HG02884 (cell line): ENCODE measurements around the gene MACROD2.

Source experiments
- ATAC-seq: cut with Tn5 transposase; IDR thresholded peaks from one replicate; pipeline ENCODE4 v1.9.1; 2021; ENCODE audit warnings: mild to moderate bottlenecking, moderate library complexity; ENCODE audit not compliant: unreplicated experiment

The MACROD2 gene

DNA sequence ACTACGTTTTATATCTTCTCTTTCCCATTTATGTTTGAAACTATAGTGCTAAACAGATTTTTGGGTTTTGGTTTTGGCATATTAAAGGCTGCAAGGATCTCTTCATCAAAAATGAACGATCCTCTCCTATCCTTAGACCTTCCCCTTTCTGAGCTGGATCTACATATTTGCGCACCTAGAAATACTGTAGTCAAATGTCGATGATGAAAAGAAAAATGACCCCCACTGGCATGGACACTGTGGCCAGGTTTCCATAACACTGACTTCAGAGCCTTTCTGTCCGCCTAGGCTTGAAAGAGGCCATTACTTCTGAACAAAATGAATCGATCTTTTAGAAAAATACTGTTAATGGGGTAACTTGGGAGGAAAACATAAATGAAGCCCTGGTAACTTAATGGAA is 336.3 kb downstream of the MACROD2 start:
- ATAC-seq: no peak

DNA sequence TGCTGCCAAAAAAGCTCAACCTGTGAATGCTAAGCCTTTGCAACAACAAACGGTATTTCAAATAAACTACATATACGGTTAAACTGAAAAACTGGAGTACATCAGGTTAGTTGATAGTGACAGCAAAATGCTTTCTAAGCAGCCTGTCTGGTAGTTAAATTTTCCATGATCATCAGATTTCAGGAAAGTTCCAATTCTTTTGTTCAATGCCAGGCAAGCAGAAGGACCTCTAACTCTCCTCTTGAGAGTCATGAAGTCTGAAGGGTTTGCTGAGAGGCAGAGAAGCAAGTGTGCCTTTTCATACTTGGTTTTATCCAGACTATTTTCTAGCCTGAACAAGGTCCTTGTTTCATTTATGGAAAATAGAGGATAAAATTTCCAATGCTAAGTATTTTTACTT is 337.6 kb downstream of the MACROD2 start:
- ATAC-seq: no peak

DNA sequence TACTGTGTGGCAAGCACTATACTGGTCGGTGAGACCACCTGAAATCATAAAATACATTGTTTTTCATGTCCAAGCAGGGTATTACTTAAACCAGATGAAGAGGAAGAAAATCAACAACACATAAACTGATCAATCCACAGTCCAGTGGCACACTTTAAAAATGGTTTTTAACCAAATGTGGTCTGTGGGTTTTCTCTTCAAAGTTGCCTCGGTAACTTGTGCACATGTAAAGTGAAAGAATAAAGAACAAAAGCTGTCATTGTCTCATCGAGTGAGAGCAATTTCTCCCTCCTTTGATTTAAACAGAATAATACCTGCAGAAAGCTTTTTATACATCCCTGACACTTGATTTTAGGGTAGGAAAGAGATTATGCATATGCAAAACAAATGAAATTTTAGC is 338.4 kb downstream of the MACROD2 start:
- no peak for ATAC-seq

DNA sequence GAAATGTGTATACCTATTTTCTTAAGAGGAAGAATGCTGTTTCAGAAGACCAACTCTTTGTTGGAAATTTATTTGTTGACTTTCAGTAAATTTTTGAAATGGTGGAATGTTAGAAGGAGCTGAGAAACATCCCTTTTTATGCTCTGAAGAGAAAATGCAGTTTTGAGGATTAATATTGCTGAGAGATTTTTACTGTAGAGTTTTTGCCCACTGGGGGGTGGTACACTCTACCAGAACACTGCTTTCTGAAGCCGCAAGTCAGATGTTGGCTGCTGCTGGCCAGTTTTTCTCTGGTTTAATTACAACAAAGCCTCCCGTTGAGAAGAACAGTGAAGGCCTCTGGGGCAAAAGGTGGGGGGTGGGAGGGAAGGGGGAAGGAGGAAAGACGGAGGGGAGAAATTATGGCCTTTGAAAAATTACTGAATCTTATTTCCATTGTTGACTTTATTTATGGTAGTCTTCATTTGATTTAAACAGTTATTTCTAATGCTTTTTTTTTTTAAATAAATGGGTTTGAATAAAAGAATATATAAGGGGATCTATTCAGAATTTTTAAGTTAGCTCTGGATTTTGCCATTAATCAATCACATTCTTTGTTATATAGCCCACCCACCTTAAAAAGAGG is 339.1 kb downstream of the MACROD2 start:
- ATAC-seq: no peak

DNA sequence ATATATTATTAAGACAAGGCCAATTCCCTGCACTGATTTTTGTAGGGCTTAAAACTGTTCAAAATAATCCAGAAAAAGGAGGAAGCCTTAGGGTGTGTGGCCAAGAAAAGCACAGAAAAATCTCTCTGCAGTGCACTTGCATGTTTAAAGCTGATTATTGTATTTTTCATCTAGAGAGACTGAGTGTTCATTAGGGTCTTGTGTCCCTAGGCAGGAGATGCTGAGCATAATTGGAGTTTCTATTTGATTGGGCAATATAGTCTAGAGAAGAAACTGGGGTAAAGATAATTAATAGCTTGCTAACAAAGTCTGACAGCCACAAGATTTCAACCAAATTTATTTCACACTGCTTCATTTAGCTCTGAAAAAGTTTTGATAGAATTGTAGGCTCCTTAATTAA is 339.7 kb downstream of the MACROD2 start:
- ATAC-seq: no peak

DNA sequence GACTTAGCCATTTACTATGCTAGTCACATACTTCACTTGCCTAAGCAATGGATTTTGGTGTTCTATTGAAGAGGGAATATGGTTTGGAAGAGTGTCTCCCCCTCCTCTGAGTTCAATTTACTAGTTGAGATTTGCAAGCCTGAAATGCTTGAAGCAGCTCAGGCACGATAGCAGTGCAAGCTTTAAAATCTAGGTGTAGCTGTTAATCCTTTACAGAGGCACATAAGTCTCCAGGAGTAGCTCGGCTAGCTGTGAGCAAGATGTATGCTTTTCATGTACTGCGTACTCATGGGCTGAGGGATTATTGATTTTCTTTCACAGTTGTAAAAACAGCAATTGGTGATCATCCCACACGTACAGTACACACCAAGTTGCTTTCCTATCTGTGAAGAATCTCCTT is 341.4 kb downstream of the MACROD2 start:
- no peak for ATAC-seq

DNA sequence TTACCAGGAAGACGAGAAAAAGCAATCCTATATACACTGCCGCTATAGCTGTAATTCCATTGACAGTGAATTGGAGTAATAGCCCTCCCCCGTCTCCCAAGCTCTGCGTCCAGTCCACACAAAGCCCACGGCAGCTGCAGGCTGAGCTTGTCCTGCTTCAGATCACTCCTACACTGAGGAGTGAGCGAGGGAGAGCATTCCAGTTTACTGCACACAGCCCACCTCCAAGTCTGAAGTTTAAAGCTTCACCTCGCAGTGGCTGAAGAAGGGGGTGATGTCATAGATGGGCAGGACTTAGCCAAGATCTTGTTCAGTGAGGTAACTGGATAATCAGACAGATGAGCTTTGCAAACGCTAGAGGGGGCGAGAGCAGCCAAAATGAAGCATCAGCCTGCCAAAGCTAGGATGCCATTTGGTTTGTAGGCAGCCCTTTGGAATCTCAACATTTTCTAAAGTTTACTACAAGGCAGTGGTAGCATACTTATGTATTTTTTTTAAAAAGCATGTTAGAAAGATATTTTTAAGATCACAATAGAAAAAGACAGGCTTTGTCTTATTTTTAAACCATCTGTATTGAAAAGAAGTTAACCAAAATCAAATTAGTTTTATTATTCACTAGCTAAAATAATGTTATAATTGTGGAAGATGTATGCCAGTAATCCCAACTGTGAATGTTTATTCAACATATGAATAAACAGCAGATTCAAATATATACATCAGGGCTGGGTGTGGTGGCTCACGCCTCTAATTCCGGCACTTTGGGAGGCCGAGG is 342.3 kb downstream of the MACROD2 start, which contains the start of gene FLRT3:
TSS of gene FLRT3 (minus strand) at position 213 of the 772 bp plus-strand sequence. CDS start 10,106 bp downstream, outside the sequence.
- ATAC-seq: peak; percentile 100

DNA sequence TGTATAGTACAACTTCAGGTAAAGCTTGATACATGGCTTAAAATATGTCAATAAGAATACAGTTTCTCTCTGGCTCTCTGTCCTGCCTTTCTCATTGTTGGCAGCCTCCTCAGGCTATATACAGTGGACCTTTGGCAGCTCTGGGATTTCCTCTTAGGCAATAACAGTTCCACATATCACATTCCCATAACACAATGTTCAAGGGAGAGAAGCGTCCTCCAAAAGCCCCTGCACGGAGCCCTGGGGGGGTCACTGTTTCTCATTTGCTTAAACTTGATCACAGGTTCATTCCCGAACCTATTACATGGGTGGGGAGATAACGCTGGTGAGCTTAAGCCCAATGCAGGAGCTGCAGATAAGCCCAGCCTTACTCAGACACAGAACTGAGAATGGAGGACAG is 346.5 kb downstream of the MACROD2 start:
- no peak for ATAC-seq

DNA sequence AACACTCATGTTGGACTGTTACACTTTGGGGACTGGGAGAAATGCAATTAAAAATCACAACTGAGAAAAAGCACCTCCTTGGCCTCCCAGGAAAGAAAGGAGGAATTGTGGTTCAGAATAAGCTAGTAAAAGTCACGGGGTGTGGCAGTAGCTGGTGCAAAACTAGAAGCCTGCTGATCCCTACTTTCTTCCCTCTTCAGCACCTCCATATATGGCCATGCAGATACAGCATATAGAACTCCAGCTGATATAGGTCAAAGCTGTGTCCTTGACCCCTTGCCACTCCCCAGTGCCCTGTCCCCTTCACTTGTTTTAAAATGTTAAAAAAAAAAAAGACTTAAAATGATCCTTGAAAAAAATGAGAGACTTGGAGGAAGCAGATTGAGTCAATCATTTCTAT is 347.6 kb downstream of the MACROD2 start:
- ATAC-seq: no peak

DNA sequence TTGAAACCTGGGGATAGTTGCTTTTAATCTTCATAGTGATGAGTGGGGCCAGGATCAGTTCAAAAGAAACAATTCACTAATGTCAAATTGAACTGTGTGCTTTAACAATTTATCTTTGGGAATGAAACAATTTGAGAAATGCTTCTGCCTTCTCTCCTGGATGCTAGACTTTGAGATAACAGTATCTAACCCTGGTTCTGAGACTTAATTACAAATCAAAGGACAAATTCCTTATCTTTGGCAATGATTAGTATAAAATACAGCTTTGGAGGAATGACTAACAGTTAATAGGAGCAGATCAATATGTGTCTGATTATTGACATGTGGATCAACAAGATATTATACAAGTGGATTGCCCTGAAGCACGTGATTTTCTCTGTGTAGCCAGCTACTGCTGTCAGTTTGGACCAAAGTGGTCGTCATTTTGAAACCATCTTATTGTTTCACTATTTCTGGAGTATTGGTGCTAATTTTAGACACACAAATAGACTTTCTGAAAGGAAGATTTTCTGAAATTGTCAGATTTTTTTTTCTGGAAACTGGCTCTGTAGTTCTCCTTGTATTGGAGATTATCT is 348.3 kb downstream of the MACROD2 start:
- ATAC-seq: no peak

DNA sequence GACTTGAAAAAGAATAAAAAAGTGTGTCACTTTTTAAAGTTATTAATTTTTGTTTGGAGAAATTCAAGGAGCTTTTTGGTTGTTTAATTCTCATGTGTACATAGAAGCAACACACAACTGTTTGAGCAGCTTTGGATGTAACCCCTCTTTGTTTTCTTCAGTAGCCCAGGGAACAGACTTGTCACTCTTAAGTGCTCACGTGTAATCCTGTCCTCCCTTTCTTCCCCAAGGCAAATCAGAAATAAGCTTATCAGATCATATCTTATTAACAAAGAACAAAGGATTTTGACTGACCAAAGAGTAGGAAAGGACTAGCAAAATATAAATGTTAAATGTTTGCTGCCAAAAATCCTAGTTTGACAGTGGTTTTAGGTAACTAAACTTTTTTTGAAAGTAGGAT is 349.4 kb downstream of the MACROD2 start:
- no peak for ATAC-seq

DNA sequence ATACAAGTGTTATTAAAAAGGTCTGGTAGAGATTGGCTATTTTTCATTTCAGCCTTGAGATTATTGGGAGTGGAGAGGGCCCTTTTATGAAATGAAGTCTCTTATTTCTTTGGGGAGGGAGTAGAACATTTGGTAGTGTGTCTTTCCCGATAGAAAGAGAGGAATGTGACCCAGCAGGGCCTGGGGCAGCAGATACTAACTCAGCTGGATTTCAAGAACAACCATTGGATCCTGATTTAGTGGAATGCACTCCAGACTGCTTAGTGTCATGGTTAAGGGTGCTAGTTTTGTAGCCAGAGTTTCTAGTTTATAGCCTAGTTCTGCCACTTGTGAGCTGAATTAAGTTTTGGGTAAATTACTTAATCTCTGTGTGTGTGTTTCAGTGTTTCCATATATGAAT is 360.5 kb downstream of the MACROD2 start:
- ATAC-seq: no peak

DNA sequence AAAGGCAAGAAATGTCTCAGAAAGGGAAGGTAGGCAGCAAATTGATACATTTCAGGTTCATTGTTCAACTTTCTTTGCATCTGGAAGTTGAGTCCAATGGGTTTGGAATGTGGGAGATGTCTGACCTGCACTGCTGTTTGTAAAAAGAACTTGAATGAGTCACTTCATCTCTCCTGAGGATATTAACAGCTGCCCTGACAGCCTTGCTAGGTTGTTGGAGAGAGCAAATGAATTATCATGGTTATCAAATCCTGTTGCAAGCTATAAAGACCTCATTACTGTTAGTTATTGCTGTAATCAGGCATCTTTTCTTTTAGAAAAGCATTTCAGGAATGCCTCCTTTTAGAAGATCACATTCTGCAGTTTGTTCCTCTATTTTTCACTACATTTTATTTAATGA is 365.1 kb downstream of the MACROD2 start:
- no peak for ATAC-seq

DNA sequence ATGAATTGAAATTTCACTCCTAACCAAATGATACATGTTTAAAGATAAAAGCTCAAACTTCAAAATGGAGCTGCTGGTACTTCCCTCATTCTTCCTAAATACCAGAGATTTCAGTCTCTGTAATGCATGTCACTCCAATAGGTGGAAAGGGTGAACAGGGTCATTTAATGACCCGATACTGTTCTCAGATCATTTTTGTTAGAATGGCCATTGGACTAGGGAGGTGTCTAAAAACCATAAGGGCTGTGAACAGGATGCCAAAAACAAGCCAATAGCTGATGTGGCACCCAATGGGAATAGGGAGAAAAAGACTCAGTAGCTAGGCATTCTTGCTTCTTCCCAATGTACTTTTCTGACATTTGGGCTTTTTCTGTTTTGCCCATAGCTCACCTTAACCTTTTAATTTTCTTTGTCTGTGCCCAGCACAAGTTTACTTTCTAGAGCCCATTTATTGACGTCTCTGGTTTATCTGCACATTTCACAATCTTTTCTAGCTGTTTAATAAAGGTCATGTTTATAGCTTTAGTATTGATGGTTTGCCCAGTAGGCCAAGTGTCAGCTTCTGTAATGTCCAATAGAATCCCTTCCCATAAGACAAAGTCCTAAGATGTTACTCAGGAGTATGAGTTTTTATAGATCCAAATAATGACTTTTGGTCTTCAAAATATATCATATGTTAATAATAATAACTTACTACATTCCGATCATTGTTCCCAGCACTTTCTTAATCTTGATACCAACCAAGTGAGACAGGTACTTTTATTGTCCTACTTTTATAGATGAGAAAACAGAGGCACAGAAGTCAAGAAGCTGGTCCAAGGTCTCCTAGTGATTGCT is 366.4 kb downstream of the MACROD2 start:
- ATAC-seq: no peak

DNA sequence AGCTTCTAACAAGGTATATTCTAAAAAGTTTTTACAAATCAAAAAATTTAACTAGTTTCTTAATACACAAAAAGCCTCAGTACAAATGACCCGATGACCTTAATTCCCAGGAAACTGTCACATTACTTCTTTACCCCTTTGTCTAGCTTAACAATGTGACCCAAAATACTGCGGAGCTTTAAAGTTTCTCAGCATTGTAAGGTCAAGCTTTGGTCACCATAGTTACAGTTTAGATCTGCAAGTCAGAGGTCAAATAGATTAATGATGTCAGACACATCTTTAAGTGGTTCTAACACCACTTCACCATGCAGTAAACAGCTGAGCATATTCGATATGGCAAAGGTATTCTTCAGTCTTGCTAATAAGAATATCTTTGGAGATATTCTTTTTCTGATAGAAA is 378.9 kb downstream of the MACROD2 start:
- no peak for ATAC-seq

DNA sequence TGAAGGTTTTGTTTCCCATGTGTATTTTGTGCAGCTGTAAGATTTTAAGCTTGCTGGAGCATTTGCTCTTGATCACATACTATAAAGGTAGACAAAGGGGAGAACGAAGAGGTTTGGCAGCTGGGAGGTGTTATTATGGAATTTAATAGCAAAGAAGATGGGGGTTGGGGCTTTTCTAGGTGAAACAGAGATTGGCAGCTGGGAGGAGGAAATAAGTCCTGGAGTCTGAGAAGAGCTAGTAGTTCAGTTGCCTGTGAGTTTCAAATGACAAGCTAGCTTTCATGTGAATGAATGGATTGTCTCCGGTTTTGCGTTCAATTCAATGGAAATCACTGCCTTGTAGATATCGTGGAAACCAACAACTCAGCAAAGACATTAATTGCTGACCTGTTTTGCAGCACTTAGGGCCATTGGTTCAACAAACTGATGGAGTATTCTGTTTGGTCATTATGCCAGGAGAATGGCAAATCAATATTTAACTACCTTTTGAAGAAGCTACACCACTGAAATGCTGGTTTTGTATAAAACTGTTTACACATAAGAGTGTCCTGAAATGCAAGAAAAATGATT is 380.2 kb downstream of the MACROD2 start:
- no peak for ATAC-seq

DNA sequence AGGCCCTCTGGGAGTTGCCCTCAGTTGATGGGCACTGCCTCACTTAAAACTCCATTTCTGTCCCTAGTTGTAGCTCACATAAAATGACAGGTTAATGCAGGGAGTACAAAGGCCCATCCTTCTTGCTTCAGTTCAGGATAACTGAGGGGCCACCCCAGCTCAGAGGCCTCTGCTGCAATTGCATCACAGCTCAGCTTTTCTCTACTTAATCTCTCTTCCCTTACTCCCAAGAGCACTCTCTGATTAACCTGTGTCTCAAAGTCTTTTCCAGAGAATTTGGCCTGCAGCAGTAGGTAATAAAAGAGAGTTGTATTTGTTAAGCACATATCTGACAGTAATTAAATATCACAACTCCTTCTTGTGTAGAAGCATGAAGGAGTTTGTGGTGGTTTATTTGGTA is 383.0 kb downstream of the MACROD2 start:
- ATAC-seq: no peak

DNA sequence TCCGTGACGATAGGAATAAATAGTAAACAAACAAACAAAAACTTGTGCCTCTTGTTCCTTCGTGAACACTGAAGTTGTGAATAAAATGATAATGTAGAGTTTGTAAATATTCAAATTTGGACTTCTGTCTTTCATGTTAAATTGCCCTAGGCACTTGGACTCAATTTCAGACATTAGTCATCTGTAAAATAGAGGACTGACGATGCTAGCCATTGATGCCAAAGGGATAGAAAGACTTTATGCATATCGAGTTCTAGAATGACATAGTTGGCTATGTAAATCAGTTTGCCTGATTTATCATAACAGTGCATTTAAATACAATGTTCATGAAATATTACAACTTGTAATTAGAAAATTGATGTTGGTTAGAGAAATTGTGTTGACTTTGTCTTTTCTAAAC is 388.0 kb downstream of the MACROD2 start:
- no peak for ATAC-seq

DNA sequence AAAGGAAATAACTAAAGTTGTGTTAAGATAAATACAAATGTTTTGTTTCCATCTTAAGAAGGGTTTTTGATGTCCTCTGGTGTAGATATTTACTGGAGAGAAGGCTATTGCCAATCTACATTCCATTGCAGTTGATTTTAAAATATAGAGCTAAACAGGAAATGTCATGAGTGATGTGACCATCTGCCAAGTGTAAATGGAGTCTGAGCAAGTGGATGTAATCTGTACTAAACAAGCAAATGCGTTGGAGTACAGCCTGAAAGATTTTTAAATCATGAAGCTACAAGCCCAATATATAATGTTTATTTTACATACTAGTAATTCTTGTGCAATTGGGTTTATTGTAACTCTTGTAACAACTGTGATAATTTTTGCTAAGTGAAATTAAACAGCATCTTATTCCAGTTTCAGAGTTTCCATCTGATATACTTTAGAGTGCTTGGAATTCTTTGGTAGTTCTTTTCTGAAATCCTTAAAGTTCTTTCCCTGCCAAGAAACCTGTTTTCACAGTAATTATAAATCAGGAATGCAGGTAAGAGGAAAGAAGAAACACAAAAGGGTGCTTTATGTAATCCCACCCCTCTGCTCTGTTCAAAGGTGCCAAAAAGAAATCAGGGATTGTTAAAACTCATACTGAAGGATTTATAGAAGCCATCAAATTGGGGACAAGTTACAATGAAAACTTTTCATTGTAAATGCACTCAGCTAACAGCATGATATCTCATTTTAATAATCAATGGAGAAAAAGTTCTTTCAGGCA is 389.3 kb downstream of the MACROD2 start:
- no peak for ATAC-seq

DNA sequence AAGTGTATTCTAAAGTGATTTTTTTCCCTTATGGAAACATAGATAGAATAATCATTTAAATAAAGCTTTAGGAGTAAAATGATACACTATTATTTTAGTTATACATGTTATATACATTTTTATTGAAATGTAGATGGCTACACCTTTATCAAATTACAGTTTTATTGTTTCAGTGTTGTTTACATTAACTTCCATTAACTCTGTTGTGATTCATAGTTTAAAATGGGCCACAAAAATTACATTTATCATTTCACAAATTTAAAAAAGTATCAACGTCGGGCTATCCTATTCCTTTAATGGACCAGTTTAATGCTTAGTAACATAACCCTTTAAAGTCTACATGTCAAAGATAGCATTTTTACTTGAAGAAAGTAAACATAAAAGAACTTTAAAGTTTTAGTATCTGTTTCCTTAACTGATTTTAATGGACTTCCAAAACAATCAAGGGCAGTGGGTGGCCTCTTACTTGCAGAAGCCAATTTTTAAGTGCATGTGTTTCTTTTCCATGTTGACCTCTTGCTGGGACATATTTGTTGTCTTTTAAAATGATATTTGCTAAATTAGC is 389.9 kb downstream of the MACROD2 start:
- ATAC-seq: no peak
